GM18861 (cell line): Measurements from ENCODE around the gene PLEKHA8.

Experiments
- ATAC-seq: cut with Tn5 transposase; IDR thresholded peaks from one replicate; pipeline ENCODE4 v1.9.1; 2021; ENCODE audit not compliant: unreplicated experiment

PLEKHA8 gene

GRCh38 chr7:30166155-30166840 is 138.1 kb downstream of the PLEKHA8 start:
- ATAC-seq: no peak

- ATAC-seq: no peak
Measured at GRCh38 chr7:30166841-30167235, 138.6 kb downstream of the PLEKHA8 start.

- ATAC-seq: no peak
Measured at GRCh38 chr7:30167901-30168300, 139.7 kb downstream of the PLEKHA8 start.

- ATAC-seq: no peak
Measured at GRCh38 chr7:30168835-30169573, 140.8 kb downstream of the PLEKHA8 start.

GRCh38 chr7:30169579-30169978 is 141.4 kb downstream of the PLEKHA8 start:
- ATAC-seq: no peak

DNA sequence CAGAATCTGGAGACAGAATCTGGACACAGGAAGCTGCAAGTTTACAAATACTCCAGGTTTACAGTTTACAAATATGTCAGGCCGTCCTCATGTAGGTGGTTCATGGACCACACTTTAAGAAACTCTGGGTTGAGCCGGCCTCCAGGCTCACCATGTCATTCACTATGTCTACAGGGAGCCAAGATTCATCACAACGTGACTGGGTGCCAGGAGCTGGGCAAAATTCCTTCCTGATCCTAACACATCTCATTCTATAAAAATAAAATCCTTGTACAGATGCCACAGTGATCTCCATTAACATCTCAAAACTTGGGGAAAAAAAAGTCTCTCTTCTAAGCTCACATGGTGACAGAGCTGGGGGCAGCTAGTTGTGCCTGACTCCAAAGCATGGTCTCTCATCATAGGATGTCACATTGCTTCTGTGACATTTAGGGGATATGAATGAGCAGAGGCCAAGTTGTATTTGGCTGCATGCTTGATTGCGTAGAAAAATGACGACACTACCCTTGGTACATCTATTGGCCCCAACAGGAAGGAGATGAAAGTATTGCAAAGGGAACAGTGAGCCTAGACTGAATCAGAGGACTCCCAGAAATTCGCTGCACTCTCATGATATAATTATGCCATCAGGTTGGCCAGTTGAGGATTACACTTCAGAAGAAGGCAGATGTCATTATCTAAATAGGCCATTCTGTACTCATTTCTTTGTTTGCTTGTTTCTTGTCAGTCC is 142.4 kb downstream of the PLEKHA8 start:
- no peak for ATAC-seq

DNA sequence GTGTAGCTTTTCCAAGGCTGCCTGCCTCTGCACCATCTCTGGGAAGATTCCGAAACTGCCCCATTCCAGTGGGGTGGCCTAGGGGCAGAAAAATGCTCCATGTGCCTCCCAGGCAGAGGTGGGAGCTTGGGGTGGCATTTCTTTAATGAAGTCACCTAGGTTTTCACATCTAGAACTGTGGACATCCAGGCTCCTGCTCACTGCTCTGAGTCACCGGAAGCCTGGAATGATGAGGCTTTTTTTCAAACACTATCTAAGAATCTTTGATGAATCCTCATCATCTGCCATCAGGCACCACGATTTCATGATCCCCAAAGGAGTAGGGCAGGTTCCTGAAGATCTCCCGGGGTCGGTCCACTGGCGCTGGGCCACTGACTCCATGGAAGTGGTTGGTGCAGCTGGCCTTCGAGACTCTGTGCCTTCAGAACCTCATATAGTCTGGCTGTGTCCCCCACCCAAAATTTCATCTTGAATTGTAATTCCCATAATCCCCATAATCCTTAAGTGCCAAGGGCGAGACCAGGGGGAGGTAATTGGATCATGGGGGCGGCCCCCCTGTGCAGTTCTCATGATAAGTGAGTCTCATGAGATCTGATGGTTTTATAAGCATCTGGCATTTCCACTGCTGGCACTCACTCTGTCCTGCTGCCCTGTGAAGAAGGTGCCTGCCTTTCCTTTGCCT is 143.7 kb downstream of the PLEKHA8 start:
- no peak for ATAC-seq

DNA sequence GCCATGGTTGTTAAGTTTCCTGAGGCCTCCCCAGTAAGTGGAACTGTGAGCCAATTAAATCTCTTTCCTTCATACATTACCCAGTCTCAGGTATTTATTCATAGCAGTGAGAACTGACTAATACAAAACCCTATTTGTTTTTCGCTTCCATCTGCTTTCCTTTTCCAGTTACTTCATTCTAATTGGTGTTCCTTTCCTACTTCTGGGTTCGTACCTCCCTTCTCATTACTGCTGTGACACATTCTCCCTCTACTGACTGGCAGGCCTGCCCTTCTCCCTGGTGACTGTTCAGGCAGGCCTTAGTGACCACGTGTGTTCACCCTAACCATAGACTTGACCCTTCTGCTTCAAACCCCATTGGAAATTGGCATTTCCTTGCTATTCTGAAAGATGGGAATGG is 144.2 kb downstream of the PLEKHA8 start:
- ATAC-seq: no peak

DNA sequence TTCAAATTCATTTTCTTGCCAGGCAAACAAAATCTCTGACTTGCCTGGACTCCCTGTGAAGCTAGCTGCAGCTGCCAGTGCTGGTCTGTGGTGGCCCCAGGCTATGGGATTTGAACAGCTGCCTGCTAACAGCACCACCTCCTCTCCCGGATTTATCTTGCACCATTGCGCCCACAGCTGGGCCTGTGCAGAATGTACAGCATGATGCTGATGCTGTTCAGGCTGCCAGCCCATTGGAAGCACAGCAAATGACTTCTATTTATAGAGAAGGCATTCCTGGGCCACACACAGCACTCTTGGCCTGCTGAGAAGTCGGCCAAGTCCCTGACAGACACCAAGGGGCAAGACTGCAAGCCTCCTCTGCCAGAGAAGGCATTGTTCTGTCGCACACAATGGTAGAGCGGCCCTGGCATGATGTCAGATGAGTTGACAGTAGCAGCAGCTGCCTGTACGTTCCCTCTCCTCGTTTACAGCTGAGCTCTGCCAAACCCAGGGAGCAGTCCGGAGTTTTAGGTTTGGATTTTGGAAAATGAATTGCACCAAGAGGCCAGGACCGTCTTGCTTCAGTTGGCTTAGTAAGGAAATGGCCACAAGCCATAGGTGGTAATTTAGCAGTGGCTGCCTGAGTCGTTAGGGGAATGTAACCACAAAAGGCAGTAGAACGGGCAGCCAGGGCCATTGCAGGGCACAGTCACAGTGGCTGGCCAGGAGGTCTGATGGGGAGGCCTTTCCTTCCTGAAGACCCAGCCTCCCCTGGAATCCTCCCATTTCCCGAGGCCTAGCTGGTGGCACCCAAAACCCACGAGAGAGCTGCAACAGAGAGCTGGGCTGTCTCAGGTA is 145.1 kb downstream of the PLEKHA8 start:
- no peak for ATAC-seq

DNA sequence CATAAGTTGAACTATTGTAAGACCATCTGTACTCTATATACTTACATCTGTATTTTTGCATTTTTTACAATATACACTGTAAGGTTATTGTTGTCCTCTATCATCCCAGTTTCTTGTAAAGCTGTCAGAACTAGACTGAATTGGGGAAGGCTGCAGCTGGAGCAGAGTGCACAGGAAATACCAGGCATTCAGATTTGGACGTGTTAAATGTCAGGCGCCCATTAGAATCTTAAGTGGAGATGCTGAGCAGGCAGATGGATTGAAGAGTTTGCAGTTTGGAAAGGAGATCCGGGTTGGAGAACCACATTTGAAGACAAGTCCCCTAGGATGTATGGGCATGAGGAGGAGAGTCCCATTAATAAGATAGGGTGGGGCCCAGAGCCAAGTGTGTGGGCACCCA is 147.0 kb downstream of the PLEKHA8 start:
- ATAC-seq: no peak

DNA sequence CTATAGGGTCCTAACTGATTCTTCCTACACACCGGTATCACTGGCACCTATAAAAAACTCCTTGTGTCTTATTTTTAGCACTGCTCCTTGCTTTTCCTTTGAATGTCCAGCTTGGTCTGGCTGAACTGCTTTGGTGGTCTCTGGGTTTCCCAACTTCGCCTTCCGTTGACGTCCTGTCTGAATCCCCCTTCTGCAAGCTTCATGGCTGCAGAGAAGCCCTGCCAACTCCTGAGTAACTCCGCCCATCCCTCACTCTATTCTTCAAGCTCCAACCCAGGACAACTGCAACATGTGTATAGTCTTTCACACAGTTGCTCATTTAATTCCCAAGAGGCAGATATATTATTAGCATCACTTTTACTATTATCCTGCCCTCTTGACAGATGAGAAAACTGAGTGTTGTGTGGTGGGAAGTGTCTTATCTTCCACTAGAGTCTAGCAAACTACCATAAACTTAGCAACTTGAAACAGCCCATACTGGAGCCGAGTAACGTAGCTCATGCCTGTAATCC is 147.5 kb downstream of the PLEKHA8 start:
- ATAC-seq: no peak

GRCh38 chr7:30176463-30177109 is 148.4 kb downstream of the PLEKHA8 start:
- no peak for ATAC-seq

DNA sequence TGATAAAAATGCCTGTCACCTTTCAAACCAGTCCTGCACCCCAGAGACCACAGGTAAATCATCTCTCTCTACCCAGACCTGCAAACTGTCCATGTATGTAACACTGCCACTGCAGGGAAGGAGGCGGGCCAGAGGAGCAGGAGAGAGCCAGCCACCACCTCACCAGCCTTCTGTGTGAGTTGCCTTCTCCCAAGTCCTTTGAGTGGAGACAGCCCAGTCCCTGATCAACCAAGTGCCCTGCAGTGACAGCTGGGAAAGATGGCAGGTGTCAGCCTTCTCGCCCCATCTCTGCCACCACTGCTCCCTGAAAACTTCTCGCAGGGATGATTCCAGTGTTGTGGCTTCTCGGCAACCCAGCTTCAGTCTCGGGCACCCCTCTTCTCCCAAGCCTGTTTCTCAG is 149.0 kb downstream of the PLEKHA8 start:
- ATAC-seq: no peak

- no peak for ATAC-seq
Measured at GRCh38 chr7:30177965-30178364, 149.8 kb downstream of the PLEKHA8 start.

DNA sequence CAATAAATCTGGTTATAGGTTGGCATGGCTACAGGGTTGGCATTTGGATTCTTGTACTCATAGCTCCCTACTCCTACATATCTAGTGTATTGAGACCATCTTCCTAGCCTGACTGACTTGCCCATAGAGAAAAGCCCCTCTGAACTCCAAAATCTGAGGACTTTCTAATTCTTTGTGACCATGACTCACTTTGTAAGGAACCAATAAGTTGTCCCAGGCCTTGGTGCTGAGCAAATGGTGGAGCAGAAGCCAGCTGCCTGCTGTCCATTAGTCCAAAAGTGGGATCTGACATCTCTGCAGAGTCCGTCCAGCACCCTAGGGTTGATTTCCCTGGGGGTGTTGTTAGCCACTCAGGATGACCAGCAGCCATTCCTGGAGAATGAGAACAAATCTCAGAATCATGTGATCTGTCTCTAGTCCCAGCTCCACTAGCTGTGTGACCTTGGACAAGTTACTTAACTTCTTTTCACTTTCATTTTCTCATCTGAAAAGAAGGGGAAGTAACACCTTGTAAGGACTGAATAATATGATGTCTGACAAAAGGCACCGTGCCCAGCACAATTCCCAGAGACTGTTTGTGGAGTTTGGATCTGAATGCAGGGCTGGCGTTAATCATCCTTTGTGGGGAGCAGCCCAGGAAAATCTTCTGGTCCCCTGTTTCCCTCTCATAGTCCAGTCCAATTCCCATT is 150.7 kb downstream of the PLEKHA8 start:
- ATAC-seq: peak; percentile 84
